ENCODE results near the gene PDAP1. TPM values are rescaled to one million over a fixed set of nuclear protein-coding genes. Genes with fewer than 3 reads are reported as not detected.

PDAP1 gene
- total and polyA plus RNA-seq, 2 of the 8 experiments (the other 6 are each of a cell fraction or from before 2014, with no cell fraction given), result 26.6 to 169 TPM

- no peak overlapping the region for H3K56ac ChIP-seq (replicated peaks; ENCODE audit: insufficient read length, low read depth, low read length)
- no peak overlapping the region for H2AK5ac ChIP-seq (ENCODE audit: low read depth, low read length)
- CTCF ChIA-PET (ENCODE audit: partially characterized antibody), result no interaction called here
- H4K8ac ChIP-seq (ENCODE audit: extremely low read depth, insufficient read depth, low read length), result no peak overlapping the region
- no peak overlapping the region for H4K5ac ChIP-seq (ENCODE audit: insufficient read length, low read depth, low read length)
- TF ChIP-seq CBX5 (IDR thresholded peaks at IDR 0.05; ENCODE audit: low read depth, low read length), result no peak
- TF ChIP-seq RBBP5 (IDR thresholded peaks at IDR 0.05; ENCODE audit: borderline replicate concordance, low read depth, low read length), result no peak
- no peak for TF ChIP-seq RXRA (IDR thresholded peaks at IDR 0.05; ENCODE audit: insufficient read depth, low read depth, low read length)
- TF ChIP-seq ZNF274 (IDR thresholded peaks at IDR 0.05; ENCODE audit: borderline replicate concordance, extremely low read depth, low read length), result no peak
- TF ChIP-seq YY1 (IDR thresholded peaks at IDR 0.05; ENCODE audit: low read depth, low read length), result no peak
- TF ChIP-seq SIRT6 (IDR thresholded peaks at IDR 0.05; ENCODE audit: low read length), result no peak
- TF ChIP-seq CHD2 (IDR thresholded peaks at IDR 0.05; ENCODE audit: low read length), result no peak
- no peak for TF ChIP-seq CHD1 (IDR thresholded peaks at IDR 0.05; ENCODE audit: low read depth, low read length)
- TF ChIP-seq JUN (IDR thresholded peaks at IDR 0.05; ENCODE audit: low read depth, low read length), result no peak
- DNase-seq (ENCODE audit: low read depth in 1 of 2, low spot score in 2 of 2), result no peak
- no peak for FAIRE-seq
- no peak overlapping the region for H3K27ac ChIP-seq (ENCODE audit: low read depth, low read length)
- no peak overlapping the region for H3K9ac ChIP-seq (replicated peaks in 1 of 4; ENCODE audit: extremely low read depth in 1 of 4, low read depth in 3 of 4, low read length in 3 of 4)
- H3K23me2 ChIP-seq (ENCODE audit: low read depth, low read length), result no peaks in the 10 kb centered on the region; the same call in 1 of the 2 replicates
- no peak overlapping the region for H2BK15ac ChIP-seq (ENCODE audit: low read length)
- H4K20me1 ChIP-seq (replicated peaks in 1 of 2; ENCODE audit: control insufficient read depth in 1 of 2, insufficient read depth in 2 of 2, low read length in 2 of 2), result peaks cover 10 to 21% of the 10 kb centered on the region in 2 experiments
- H3K9me3 ChIP-seq (ENCODE audit: insufficient read depth in 2 of 2, low read depth in 1 of 2, low read length in 1 of 2), result no peaks in the 10 kb centered on the region
- 89% methylated on average over 4 of the region's 4 CpGs; no CpG with 5 or more reads in 1 of the 2 experiments for WGBS, 2 experiments (ENCODE audit: extremely low coverage in 1 of 2, insufficient coverage in 1 of 2, insufficient read length in 1 of 2, insufficient replicate concordance in 2 of 2, low coverage in 1 of 2, low lambda C conversion rate in 2 of 2, missing lambda C conversion rate in 1 of 2)
- H3K79me1 ChIP-seq (ENCODE audit: low read depth, low read length), result peaks cover 13% of the 10 kb centered on the region
- POLR2A ChIA-PET (ENCODE audit: partially characterized antibody), result interaction anchor here (1.5 to 3.3 kb wide), 3 partner anchors 8 to 14 kb away, joined by 3 to 18 read pairs (median 4); no protein-coding TSS in a partner anchor
- H2BK5ac ChIP-seq (ENCODE audit: low read depth, low read length), result no peak overlapping the region
- H2BK20ac ChIP-seq (ENCODE audit: low read length), result no peak overlapping the region
- H3K18ac ChIP-seq (ENCODE audit: extremely low read depth, low read length), result no peak overlapping the region
- no peaks in the 10 kb centered on the region for H3K27me3 ChIP-seq (replicated peaks in 1 of 4; ENCODE audit: control insufficient read depth in 3 of 4, extremely low read depth in 1 of 4, insufficient read depth in 3 of 4, low read length in 3 of 4)
- H3K4me2 ChIP-seq (ENCODE audit: insufficient read depth in 1 of 2, low read depth in 2 of 2, low read length in 2 of 2), result no peak overlapping the region
- H3K14ac ChIP-seq (ENCODE audit: insufficient read length), result no peak overlapping the region
- H2BK12ac ChIP-seq (ENCODE audit: low read depth, low read length), result no peak overlapping the region
- H3K36me3 ChIP-seq (ENCODE audit: control insufficient read depth in 2 of 4, insufficient read depth in 4 of 4, low read length in 3 of 4), result peaks cover 2 to 12% (median 8%) of the 10 kb centered on the region in 4 experiments; a peak in 6 of 8 replicates
- H2BK120ac ChIP-seq (replicated peaks; ENCODE audit: low read depth, low read length), result no peak overlapping the region
- H3K4me1 ChIP-seq (replicated peaks in 1 of 4; ENCODE audit: control insufficient read depth in 3 of 4, insufficient read depth in 4 of 4, low read length in 3 of 4), result peaks cover 0 to 5% (median 1%) of the 10 kb centered on the region in 4 experiments; a peak in 2 of 7 replicates
- H3K4me3 ChIP-seq (ENCODE audit: extremely low read depth in 1 of 4, insufficient read depth in 2 of 4, low read depth in 3 of 4, low read length in 4 of 4), result no peak overlapping the region
- peaks cover 0 to 13% of the 10 kb centered on the region in 2 experiments; a peak in 1 of 4 replicates for H3K79me2 ChIP-seq (ENCODE audit: control insufficient read depth in 1 of 2, insufficient read depth in 2 of 2, low read length in 2 of 2)
- H3K4ac ChIP-seq (replicated peaks; ENCODE audit: insufficient read length, low read depth, low read length), result no peak overlapping the region
- no peak overlapping the region for H4K91ac ChIP-seq (replicated peaks; ENCODE audit: insufficient read length, low read length)
- no peak overlapping the region for H3K23ac ChIP-seq (ENCODE audit: insufficient read length)
- H2AFZ ChIP-seq (ENCODE audit: low read length), result no peak overlapping the region
Observed at GRCh38 chr7:99384523-99384922, 23.9 kb downstream of the PDAP1 start.
